Upper lobe of left lung (tissue), 4 donors: ENCODE measurements around the gene AP5Z1.

Source experiments
- EP300 ChIP-seq, 4 donors: sonication (generic); formaldehyde crosslinking; IDR thresholded peaks; one replicate each; pipeline ENCODE4 v1.5.1; 2017; ENCODE audit warnings: antibody characterized with exemption in 4 of 4, control low read depth in 2 of 4
- POLR2A ChIP-seq, 4 donors: fragments of 450-650 bp; IDR thresholded peaks; one replicate each; pipeline ENCODE4 v1.5.1; 2016 to 2017; ENCODE audit warnings: antibody characterized with exemption in 4 of 4, mild to moderate bottlenecking in 2 of 4
- TF ChIP-seq, protein P1 (sequence below), 6 experiments: fragments of 450-650 bp in 4 of 6; fragments of 200-600 bp in 2 of 6; sonication (generic) in 2 of 6; IDR thresholded peaks; one replicate each; pipeline ENCODE4 v1.5.1; 2016 to 2019; ENCODE audit warnings: antibody characterized with exemption in 6 of 6

DNA sequence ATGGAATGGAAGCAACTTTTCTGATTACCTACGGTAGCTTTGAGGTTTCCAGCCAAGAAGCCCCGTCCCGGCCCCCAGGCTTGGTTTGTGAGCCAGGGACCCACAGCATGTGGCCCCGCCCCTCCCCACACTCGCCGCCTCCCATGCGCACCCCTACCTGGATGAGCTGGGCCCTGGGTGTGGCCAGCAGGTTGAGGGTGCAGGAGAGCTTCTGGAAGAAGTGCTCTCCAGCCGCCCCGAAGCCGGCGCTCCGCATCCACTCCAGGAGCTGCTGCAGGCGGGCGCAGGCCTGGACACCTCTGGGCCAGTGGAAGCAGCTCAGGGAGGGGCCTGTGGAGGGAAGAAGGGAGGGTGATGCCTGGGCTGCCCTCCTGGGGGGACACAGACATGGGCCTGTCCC is 39.7 kb downstream of the AP5Z1 start:
- TF ChIP-seq, protein P1, sequence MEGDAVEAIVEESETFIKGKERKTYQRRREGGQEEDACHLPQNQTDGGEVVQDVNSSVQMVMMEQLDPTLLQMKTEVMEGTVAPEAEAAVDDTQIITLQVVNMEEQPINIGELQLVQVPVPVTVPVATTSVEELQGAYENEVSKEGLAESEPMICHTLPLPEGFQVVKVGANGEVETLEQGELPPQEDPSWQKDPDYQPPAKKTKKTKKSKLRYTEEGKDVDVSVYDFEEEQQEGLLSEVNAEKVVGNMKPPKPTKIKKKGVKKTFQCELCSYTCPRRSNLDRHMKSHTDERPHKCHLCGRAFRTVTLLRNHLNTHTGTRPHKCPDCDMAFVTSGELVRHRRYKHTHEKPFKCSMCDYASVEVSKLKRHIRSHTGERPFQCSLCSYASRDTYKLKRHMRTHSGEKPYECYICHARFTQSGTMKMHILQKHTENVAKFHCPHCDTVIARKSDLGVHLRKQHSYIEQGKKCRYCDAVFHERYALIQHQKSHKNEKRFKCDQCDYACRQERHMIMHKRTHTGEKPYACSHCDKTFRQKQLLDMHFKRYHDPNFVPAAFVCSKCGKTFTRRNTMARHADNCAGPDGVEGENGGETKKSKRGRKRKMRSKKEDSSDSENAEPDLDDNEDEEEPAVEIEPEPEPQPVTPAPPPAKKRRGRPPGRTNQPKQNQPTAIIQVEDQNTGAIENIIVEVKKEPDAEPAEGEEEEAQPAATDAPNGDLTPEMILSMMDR (IDR thresholded peaks at IDR 0.05): no peak
- no peak for TF ChIP-seq POLR2A (IDR thresholded peaks at IDR 0.05)
- TF ChIP-seq EP300 (IDR thresholded peaks at IDR 0.05): no peak
